BLaER1 treated with 17β-estradiol and CSF1 and Interleukin-3, amounts not matched to agents 10 nM and 100 nM (cell line): Measurements from ENCODE around the gene NRIP3.
"Not testable (repeated sequence)": the region's sequence is repeated elsewhere in the genome, so short reads cannot be mapped to it uniquely, and the experiment has no call there.

ENCODE experiments used
- H3K27ac ChIP-seq, 11 experiments: shearing (Covaris generic); formaldehyde crosslinking; 2 replicates each; pipeline ENCODE4 v1.8.1; 2022
- H3K27me3 ChIP-seq, 11 experiments: shearing (Covaris generic); formaldehyde crosslinking; 2 replicates each; pipeline ENCODE4 v1.8.1; 2022
- H3K36me3 ChIP-seq, 11 experiments: shearing (Covaris generic); formaldehyde crosslinking; 2 replicates each; pipeline ENCODE4 v1.8.1; 2022
- H3K4me1 ChIP-seq, 10 experiments: shearing (Covaris generic); formaldehyde crosslinking; 2 replicates each; pipeline ENCODE4 v1.8.1; 2022
- H3K4me2 ChIP-seq, 11 experiments: shearing (Covaris generic); formaldehyde crosslinking; 2 replicates each; pipeline ENCODE4 v1.8.1; 2022
- H3K4me3 ChIP-seq, 10 experiments: shearing (Covaris generic); formaldehyde crosslinking; 2 replicates each; pipeline ENCODE4 v1.8.1; 2022
- H3K9ac ChIP-seq, 11 experiments: shearing (Covaris generic); formaldehyde crosslinking; 2 replicates each; pipeline ENCODE4 v1.8.1; 2022
- H3K9me3 ChIP-seq, 11 experiments: shearing (Covaris generic); formaldehyde crosslinking; replicated peaks in 1 of 11; 2 replicates each; pipeline ENCODE4 v1.8.1; 2022
- H4K20me1 ChIP-seq, 11 experiments: shearing (Covaris generic); formaldehyde crosslinking; 2 replicates each; pipeline ENCODE4 v1.8.1; 2022
- Cebpa-rat ChIP-seq, 11 experiments: shearing (Covaris generic); IDR thresholded peaks; 2 replicates each; pipeline ENCODE4 v1.8.1; 2022

The NRIP3 gene

GRCh38 chr11:8989453-8989852 lies 14.3 kb downstream of the NRIP3 start:
- H3K9me3 ChIP-seq, result no peaks in the 10 kb centered on the region
- H3K4me1 ChIP-seq, result peaks cover 0 to 13% (median 0%) of the 10 kb centered on the region in 10 experiments; a peak in 3 of 20 replicates
- H3K27ac ChIP-seq, result no peak overlapping the region
- no peaks in the 10 kb centered on the region for H3K27me3 ChIP-seq
- H3K9ac ChIP-seq, result no peak overlapping the region
- no peaks in the 10 kb centered on the region for H3K36me3 ChIP-seq
- H3K4me3 ChIP-seq, result no peak overlapping the region
- H4K20me1 ChIP-seq, result no peaks in the 10 kb centered on the region
- peak overlapping the region in 2 of 11 experiments; percentile 31 to 43; a peak in 3 of 22 replicates for H3K4me2 ChIP-seq
- no peak for TF ChIP-seq Cebpa-rat (IDR thresholded peaks at IDR 0.05)

- Histone ChIP-seq H3K9ac (no peak overlapping the region), H3K4me2 (no peak overlapping the region), H3K9me3 (no peaks in the 10 kb centered on the region), H3K27me3 (no peaks in the 10 kb centered on the region), H4K20me1 (no peaks in the 10 kb centered on the region), H3K4me1 (peaks cover 0 to 13% (median 0%) of the 10 kb centered on the region in 10 experiments; a peak in 3 of 20 replicates), H3K36me3 (no peaks in the 10 kb centered on the region), H3K27ac (no peak overlapping the region), H3K4me3 (no peak overlapping the region)
- no peak for TF ChIP-seq Cebpa-rat (IDR thresholded peaks at IDR 0.05)
Observed at GRCh38 chr11:8988329-8989234, 15.2 kb downstream of the NRIP3 start.

GRCh38 chr11:8987446-8987845 lies 16.4 kb downstream of the NRIP3 start:
- Histone ChIP-seq H3K4me2 (no peak overlapping the region), H4K20me1 (no peaks in the 10 kb centered on the region), H3K27ac (no peak overlapping the region), H3K4me3 (no peak overlapping the region), H3K4me1 (peaks cover 0 to 13% (median 0%) of the 10 kb centered on the region in 10 experiments; a peak in 3 of 20 replicates), H3K36me3 (no peaks in the 10 kb centered on the region), H3K9me3 (no peaks in the 10 kb centered on the region), H3K27me3 (no peaks in the 10 kb centered on the region), H3K9ac (no peak overlapping the region)
- TF ChIP-seq Cebpa-rat (IDR thresholded peaks at IDR 0.05), result no peak

GRCh38 chr11:8986772-8987171 lies 17.0 kb downstream of the NRIP3 start:
- H3K4me2 ChIP-seq, H3K9ac ChIP-seq, H3K9me3 ChIP-seq, H3K27ac ChIP-seq, H3K27me3 ChIP-seq, H4K20me1 ChIP-seq, H3K36me3 ChIP-seq, H3K4me3 ChIP-seq: not testable (repeated sequence)
- peaks cover 0 to 13% (median 0%) of the 10 kb centered on the region in 10 experiments; a peak in 3 of 20 replicates for H3K4me1 ChIP-seq

GRCh38 chr11:8985462-8985861 lies 18.3 kb downstream of the NRIP3 start:
- Histone ChIP-seq H3K27ac (no peak overlapping the region), H3K36me3 (no peaks in the 10 kb centered on the region), H3K4me1 (peaks cover 0 to 13% (median 0%) of the 10 kb centered on the region in 10 experiments; a peak in 3 of 20 replicates), H3K9ac (no peak overlapping the region), H4K20me1 (no peaks in the 10 kb centered on the region), H3K4me3 (no peak overlapping the region), H3K27me3 (no peaks in the 10 kb centered on the region), H3K9me3 (no peaks in the 10 kb centered on the region), H3K4me2 (no peak overlapping the region)
- TF ChIP-seq Cebpa-rat (IDR thresholded peaks at IDR 0.05), result no peak

GRCh38 chr11:8983552-8983951 lies 20.2 kb downstream of the NRIP3 start:
- no peaks in the 10 kb centered on the region for H3K9me3 ChIP-seq
- H4K20me1 ChIP-seq, result no peaks in the 10 kb centered on the region
- TF ChIP-seq Cebpa-rat (IDR thresholded peaks at IDR 0.05), result no peak
- no peak overlapping the region for H3K27ac ChIP-seq
- no peaks in the 10 kb centered on the region for H3K36me3 ChIP-seq
- H3K4me3 ChIP-seq, result no peak overlapping the region
- H3K27me3 ChIP-seq, result no peaks in the 10 kb centered on the region
- no peaks in the 10 kb centered on the region for H3K4me1 ChIP-seq
- H3K4me2 ChIP-seq, result no peak overlapping the region
- H3K9ac ChIP-seq, result no peak overlapping the region

GRCh38 chr11:8980485-8980884 lies 23.3 kb downstream of the NRIP3 start:
- H3K4me3 ChIP-seq, result no peak overlapping the region
- H3K27me3 ChIP-seq, result no peaks in the 10 kb centered on the region
- no peaks in the 10 kb centered on the region for H3K4me1 ChIP-seq
- no peak overlapping the region for H3K9ac ChIP-seq
- no peak for TF ChIP-seq Cebpa-rat (IDR thresholded peaks at IDR 0.05)
- no peak overlapping the region for H3K4me2 ChIP-seq
- H3K36me3 ChIP-seq, result no peaks in the 10 kb centered on the region
- peaks cover 0 to 5% (median 0%) of the 10 kb centered on the region in 11 experiments; a peak in 3 of 22 replicates for H3K9me3 ChIP-seq
- H3K27ac ChIP-seq, result no peak overlapping the region
- H4K20me1 ChIP-seq, result no peaks in the 10 kb centered on the region

GRCh38 chr11:8979365-8979764 lies 24.4 kb downstream of the NRIP3 start:
- H3K9ac ChIP-seq, H3K27ac ChIP-seq, H3K36me3 ChIP-seq, H3K4me3 ChIP-seq, H3K4me1 ChIP-seq, H3K27me3 ChIP-seq, H3K9me3 ChIP-seq, H3K4me2 ChIP-seq, H4K20me1 ChIP-seq: not testable (repeated sequence)

GRCh38 chr11:8973121-8973520 lies 30.7 kb downstream of the NRIP3 start:
- H3K9ac ChIP-seq, result no peak overlapping the region
- peak overlapping the region in 1 of 11 experiments; percentile 26; a peak in 1 of 22 replicates for H3K4me2 ChIP-seq
- H3K27ac ChIP-seq, result no peak overlapping the region
- no peaks in the 10 kb centered on the region for H3K36me3 ChIP-seq
- peaks cover 0 to 9% (median 0%) of the 10 kb centered on the region in 10 experiments; a peak in 2 of 20 replicates for H3K4me1 ChIP-seq
- no peak for TF ChIP-seq Cebpa-rat (IDR thresholded peaks at IDR 0.05)
- peaks cover 0 to 5% (median 0%) of the 10 kb centered on the region in 11 experiments; a peak in 3 of 22 replicates for H3K9me3 ChIP-seq
- no peak overlapping the region for H3K4me3 ChIP-seq
- H4K20me1 ChIP-seq, result no peaks in the 10 kb centered on the region
- no peaks in the 10 kb centered on the region for H3K27me3 ChIP-seq

- peaks cover 0 to 4% (median 0%) of the 10 kb centered on the region in 11 experiments; a peak in 3 of 22 replicates for H3K9me3 ChIP-seq
- H3K27ac ChIP-seq, result no peak overlapping the region
- no peak overlapping the region for H3K9ac ChIP-seq
- no peak for TF ChIP-seq Cebpa-rat (IDR thresholded peaks at IDR 0.05)
- no peaks in the 10 kb centered on the region for H3K27me3 ChIP-seq
- peaks cover 0 to 18% (median 5%) of the 10 kb centered on the region in 10 experiments; a peak in 8 of 20 replicates for H3K4me1 ChIP-seq
- no peak overlapping the region for H3K4me2 ChIP-seq
- no peaks in the 10 kb centered on the region for H3K36me3 ChIP-seq
- H4K20me1 ChIP-seq, result no peaks in the 10 kb centered on the region
- no peak overlapping the region for H3K4me3 ChIP-seq
Observed at GRCh38 chr11:8971924-8972316, 31.9 kb downstream of the NRIP3 start.
